Neuronal stem cell (in vitro differentiated cells): ENCODE results near the gene LY86.

Experiments
- DNase-seq: peaks from one replicate; pipeline ENCODE4 v3.0.0-alpha.2; 2013; ENCODE audit warnings: low spot score
- H2AFZ ChIP-seq: one replicate; pipeline ENCODE4 v1.6.1; 2013; ENCODE audit warnings: mild to moderate bottlenecking, low read length, inconsistent platforms
- H2AK5ac ChIP-seq: 2 replicates; pipeline ENCODE4 v1.6.1; 2013; ENCODE audit warnings: low read depth, mild to moderate bottlenecking, inconsistent platforms, low read length, moderate library complexity, mixed read lengths
- H2BK120ac ChIP-seq: 2 replicates; pipeline ENCODE4 v1.6.1; 2013; ENCODE audit warnings: low read depth, mild to moderate bottlenecking, inconsistent platforms, low read length, moderate library complexity, mixed read lengths
- H2BK12ac ChIP-seq: one replicate; pipeline ENCODE4 v1.6.1; 2013; ENCODE audit warnings: low read length, inconsistent platforms
- H2BK15ac ChIP-seq: 2 replicates; pipeline ENCODE4 v1.6.1; 2013; ENCODE audit warnings: mild to moderate bottlenecking, low read length, inconsistent platforms, mixed read lengths
- H2BK5ac ChIP-seq: one replicate; pipeline ENCODE4 v1.6.1; 2013; ENCODE audit warnings: inconsistent platforms, mild to moderate bottlenecking, low read length, moderate library complexity
- H3K14ac ChIP-seq: one replicate; pipeline ENCODE4 v1.6.1; 2013; ENCODE audit warnings: low read length, inconsistent platforms
- H3K18ac ChIP-seq: 2 replicates; pipeline ENCODE4 v1.6.1; 2013; ENCODE audit warnings: low read length, inconsistent platforms
- H3K23ac ChIP-seq: 2 replicates; pipeline ENCODE4 v1.6.1; 2013; ENCODE audit warnings: low read depth, mild to moderate bottlenecking, mixed read lengths, low read length, inconsistent platforms; ENCODE audit not compliant: poor library complexity
- H3K27ac ChIP-seq: replicated peaks from 3 replicates; pipeline ENCODE4 v1.5.1; 2013; ENCODE audit warnings: low read length, inconsistent platforms
- H3K27me3 ChIP-seq, 3 experiments: 2 replicates each; pipeline ENCODE4 v1.6.1; 2013; ENCODE audit warnings: low read length in 3 of 3, mild to moderate bottlenecking in 2 of 3, inconsistent platforms in 1 of 3, low read depth in 1 of 3, mixed read lengths in 1 of 3, moderate library complexity in 1 of 3; ENCODE audit not compliant: control insufficient read depth in 3 of 3, insufficient read depth in 3 of 3
- H3K36me3 ChIP-seq, 2 donors: replicated peaks in 1 of 2; 2 replicates each; pipeline ENCODE4 v1.6.1; 2013; ENCODE audit warnings: low read length in 2 of 2; ENCODE audit not compliant: control insufficient read depth in 2 of 2, insufficient read depth in 2 of 2
- H3K4ac ChIP-seq: 2 replicates; pipeline ENCODE4 v1.6.1; 2013; ENCODE audit warnings: inconsistent platforms, mild to moderate bottlenecking, low read length, moderate library complexity
- H3K4me1 ChIP-seq, 2 donors: 1 replicate in 1 of 2; 2 replicates in 1 of 2; pipeline ENCODE4 v1.6.1; 2013; ENCODE audit warnings: low read length in 2 of 2, low read depth in 1 of 2; ENCODE audit not compliant: control insufficient read depth in 2 of 2, insufficient read depth in 1 of 2
- H3K4me2 ChIP-seq: one replicate; pipeline ENCODE4 v1.6.1; 2013; ENCODE audit warnings: mild to moderate bottlenecking, low read length, inconsistent platforms; ENCODE audit not compliant: insufficient read depth, poor library complexity, severe bottlenecking
- H3K4me3 ChIP-seq, 2 donors: 2 replicates each; pipeline ENCODE4 v1.5.1; 2013; ENCODE audit warnings: low read length in 2 of 2, mild to moderate bottlenecking in 2 of 2, inconsistent platforms in 1 of 2, moderate library complexity in 1 of 2
- H3K79me1 ChIP-seq: one replicate; pipeline ENCODE4 v1.6.1; 2013; ENCODE audit warnings: low read depth, mild to moderate bottlenecking, inconsistent platforms, low read length, moderate library complexity
- H3K9ac ChIP-seq: one replicate; pipeline ENCODE4 v1.6.1; 2013; ENCODE audit warnings: mild to moderate bottlenecking, low read depth, low read length, inconsistent platforms; ENCODE audit not compliant: poor library complexity
- H3K9me3 ChIP-seq, 2 donors: replicated peaks in 1 of 2; 2 replicates each; pipeline versions ENCODE3 to v1.6.1; 2013; ENCODE audit warnings: low read length in 2 of 2, mild to moderate bottlenecking in 2 of 2, inconsistent platforms in 1 of 2, low read depth in 1 of 2, mixed read lengths in 1 of 2, moderate library complexity in 1 of 2; ENCODE audit not compliant: control insufficient read depth in 2 of 2, insufficient read depth in 1 of 2
- H4K8ac ChIP-seq: one replicate; pipeline ENCODE4 v1.6.1; 2013; ENCODE audit warnings: low read depth, mild to moderate bottlenecking, inconsistent platforms, low read length, moderate library complexity
- H4K91ac ChIP-seq: one replicate; pipeline ENCODE4 v1.6.1; 2013; ENCODE audit warnings: low read length, low read depth, mild to moderate bottlenecking, inconsistent platforms; ENCODE audit not compliant: poor library complexity
- WGBS, 2 donors: extraction: QIAGEN DNeasy Blood & Tissue Kit; methylation state at CpG; one replicate each; pipeline ENCODE4 v1.1.7; 2013; ENCODE audit warnings: missing lambda C conversion rate in 2 of 2, mixed read lengths in 1 of 2; ENCODE audit not compliant: insufficient read length in 2 of 2, insufficient replicate concordance in 1 of 2; ENCODE audit errors: extremely low coverage in 2 of 2; 5-methylcytosine and 5-hydroxymethylcytosine counted together

The LY86 gene

DNA sequence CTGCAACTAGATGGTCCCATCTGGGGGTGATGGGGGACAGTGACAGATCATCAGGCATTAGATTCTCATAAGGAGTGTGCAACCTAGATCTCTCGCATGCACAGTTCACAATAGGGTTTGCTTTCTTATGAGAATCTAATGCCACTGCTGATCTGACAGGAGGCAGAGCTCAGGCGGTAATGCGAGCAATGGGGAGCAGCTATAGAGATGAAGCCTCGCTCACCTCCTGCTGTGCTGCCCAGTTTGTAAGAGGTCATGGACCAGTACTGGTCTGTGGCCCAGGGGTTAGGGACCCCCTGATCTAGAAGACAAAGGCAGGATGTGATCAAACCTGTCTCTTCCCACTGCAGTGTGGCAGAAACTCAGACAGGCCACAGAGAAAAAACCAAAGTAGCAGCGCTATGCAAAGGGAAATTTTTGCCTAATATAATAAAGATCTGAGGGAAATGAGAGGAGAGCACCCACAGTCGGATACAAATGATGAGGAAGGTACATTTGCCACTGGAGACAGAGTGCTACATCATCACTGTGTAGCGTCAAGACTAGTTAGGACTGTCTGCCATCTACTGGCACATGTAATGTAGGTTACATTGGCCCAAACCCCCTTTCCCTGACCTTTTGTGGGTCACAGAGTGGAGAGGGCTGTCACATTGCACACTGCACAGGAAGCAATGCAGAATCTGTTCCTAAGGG, 4.1 kb upstream of the LY86 start:
- no CpG with 5 or more reads among the region's 7 CpGs for WGBS, 2 donors
- Histone ChIP-seq H3K4me2 (no peak overlapping the region), H2AFZ (no peak overlapping the region), H3K27ac (no peak overlapping the region), H4K91ac (no peak overlapping the region), H2AK5ac (no peak overlapping the region), H3K9ac (no peak overlapping the region), H3K79me1 (no peaks in the 10 kb centered on the region), H2BK15ac (no peak overlapping the region), H3K23ac (no peak overlapping the region), H2BK120ac (no peak overlapping the region), H3K18ac (peak overlapping the region; percentile 35), H3K14ac (peak overlapping the region; percentile 48), H3K27me3 (no peaks in the 10 kb centered on the region), H3K4ac (no peak overlapping the region), H3K4me3 (no peak overlapping the region), H2BK12ac (no peak overlapping the region), H4K8ac (no peak overlapping the region), H3K4me1 (no peaks in the 10 kb centered on the region), H2BK5ac (no peak overlapping the region), H3K9me3 (no peaks in the 10 kb centered on the region), H3K36me3 (no peaks in the 10 kb centered on the region)
- no peak for DNase-seq

DNA sequence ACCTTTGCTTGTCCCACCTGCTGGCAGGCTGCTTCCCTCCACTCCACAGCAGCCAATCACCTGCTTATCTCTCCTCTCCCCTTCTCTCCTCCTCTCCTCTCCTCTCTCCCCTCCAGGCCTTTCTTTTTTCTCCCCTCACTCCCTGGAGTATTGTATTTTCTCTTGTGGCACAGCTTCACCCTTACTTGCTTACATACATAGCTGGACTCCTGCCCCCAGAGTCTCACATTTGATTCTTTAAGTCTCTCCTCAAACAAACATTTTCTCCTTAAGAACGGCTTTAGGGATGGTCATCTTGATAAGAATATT, 3.6 kb upstream of the LY86 start:
- no peaks in the 10 kb centered on the region for H3K27me3 ChIP-seq
- peak overlapping the region; percentile 48 for H3K14ac ChIP-seq
- no peak for DNase-seq
- H3K4me1 ChIP-seq = no peaks in the 10 kb centered on the region
- no peak overlapping the region for H3K9ac ChIP-seq
- no peak overlapping the region for H3K27ac ChIP-seq
- no peak overlapping the region for H2AK5ac ChIP-seq
- H2BK120ac ChIP-seq = no peak overlapping the region
- H3K4me2 ChIP-seq = no peak overlapping the region
- H4K8ac ChIP-seq = no peak overlapping the region
- H3K4me3 ChIP-seq = no peak overlapping the region
- no peak overlapping the region for H2BK15ac ChIP-seq
- H3K9me3 ChIP-seq = no peaks in the 10 kb centered on the region
- H2BK5ac ChIP-seq = no peak overlapping the region
- WGBS, 2 donors = no CpG with 5 or more reads among the region's 1 CpG
- peak overlapping the region; percentile 35 for H3K18ac ChIP-seq
- H3K36me3 ChIP-seq = no peaks in the 10 kb centered on the region
- no peak overlapping the region for H3K4ac ChIP-seq
- no peak overlapping the region for H2AFZ ChIP-seq
- no peak overlapping the region for H3K23ac ChIP-seq
- no peak overlapping the region for H2BK12ac ChIP-seq
- no peak overlapping the region for H4K91ac ChIP-seq
- H3K79me1 ChIP-seq = no peaks in the 10 kb centered on the region

- no peak overlapping the region for H3K27ac ChIP-seq
- H4K91ac ChIP-seq = no peak overlapping the region
- H3K36me3 ChIP-seq = no peaks in the 10 kb centered on the region
- no peak overlapping the region for H3K9ac ChIP-seq
- no peak overlapping the region for H2AFZ ChIP-seq
- no peak overlapping the region for H3K18ac ChIP-seq
- H3K79me1 ChIP-seq = no peaks in the 10 kb centered on the region
- H2BK120ac ChIP-seq = no peak overlapping the region
- WGBS, 2 donors = no CpG with 5 or more reads among the region's 2 CpGs
- no peak overlapping the region for H2BK15ac ChIP-seq
- no peak for DNase-seq
- H2BK12ac ChIP-seq = no peak overlapping the region
- H4K8ac ChIP-seq = no peak overlapping the region
- H3K4me2 ChIP-seq = no peak overlapping the region
- H2AK5ac ChIP-seq = no peak overlapping the region
- H3K4me1 ChIP-seq = no peaks in the 10 kb centered on the region
- H3K4me3 ChIP-seq = no peak overlapping the region
- no peak overlapping the region for H3K23ac ChIP-seq
- H3K27me3 ChIP-seq = no peaks in the 10 kb centered on the region
- H3K9me3 ChIP-seq = no peaks in the 10 kb centered on the region
- H2BK5ac ChIP-seq = no peak overlapping the region
- no peak overlapping the region for H3K14ac ChIP-seq
- H3K4ac ChIP-seq = no peak overlapping the region
These were observed 2.4 kb upstream of the LY86 start for GRCh38 chr6:6586167-6586566.

- H3K14ac ChIP-seq = no peak overlapping the region
- H3K36me3 ChIP-seq = no peaks in the 10 kb centered on the region
- H4K91ac ChIP-seq = no peak overlapping the region
- no peak overlapping the region for H3K4me2 ChIP-seq
- H3K23ac ChIP-seq = no peak overlapping the region
- H2BK12ac ChIP-seq = peak overlapping the region; percentile 43
- WGBS, 2 donors = no CpG with 5 or more reads among the region's 10 CpGs
- H2BK120ac ChIP-seq = no peak overlapping the region
- H3K4me1 ChIP-seq = no peaks in the 10 kb centered on the region
- H2AFZ ChIP-seq = no peak overlapping the region
- H3K4me3 ChIP-seq = no peak overlapping the region
- H3K18ac ChIP-seq = no peak overlapping the region
- DNase-seq = no peak
- H3K9me3 ChIP-seq = no peaks in the 10 kb centered on the region
- no peak overlapping the region for H4K8ac ChIP-seq
- H3K27ac ChIP-seq = no peak overlapping the region
- H3K79me1 ChIP-seq = no peaks in the 10 kb centered on the region
- H3K27me3 ChIP-seq = no peaks in the 10 kb centered on the region
- no peak overlapping the region for H2AK5ac ChIP-seq
- no peak overlapping the region for H2BK15ac ChIP-seq
- no peak overlapping the region for H2BK5ac ChIP-seq
- H3K4ac ChIP-seq = no peak overlapping the region
- no peak overlapping the region for H3K9ac ChIP-seq
These were observed 1.6 kb upstream of the LY86 start for GRCh38 chr6:6586671-6587526.
